ENCODE measurements around the gene CDK16. TPM values are rescaled to one million over a fixed set of nuclear protein-coding genes. Genes with fewer than 3 reads are reported as not detected.

Gene CDK16
- total and polyA plus RNA-seq, 8 donors = 31.2 to 156 (median 47.4) TPM

DNA sequence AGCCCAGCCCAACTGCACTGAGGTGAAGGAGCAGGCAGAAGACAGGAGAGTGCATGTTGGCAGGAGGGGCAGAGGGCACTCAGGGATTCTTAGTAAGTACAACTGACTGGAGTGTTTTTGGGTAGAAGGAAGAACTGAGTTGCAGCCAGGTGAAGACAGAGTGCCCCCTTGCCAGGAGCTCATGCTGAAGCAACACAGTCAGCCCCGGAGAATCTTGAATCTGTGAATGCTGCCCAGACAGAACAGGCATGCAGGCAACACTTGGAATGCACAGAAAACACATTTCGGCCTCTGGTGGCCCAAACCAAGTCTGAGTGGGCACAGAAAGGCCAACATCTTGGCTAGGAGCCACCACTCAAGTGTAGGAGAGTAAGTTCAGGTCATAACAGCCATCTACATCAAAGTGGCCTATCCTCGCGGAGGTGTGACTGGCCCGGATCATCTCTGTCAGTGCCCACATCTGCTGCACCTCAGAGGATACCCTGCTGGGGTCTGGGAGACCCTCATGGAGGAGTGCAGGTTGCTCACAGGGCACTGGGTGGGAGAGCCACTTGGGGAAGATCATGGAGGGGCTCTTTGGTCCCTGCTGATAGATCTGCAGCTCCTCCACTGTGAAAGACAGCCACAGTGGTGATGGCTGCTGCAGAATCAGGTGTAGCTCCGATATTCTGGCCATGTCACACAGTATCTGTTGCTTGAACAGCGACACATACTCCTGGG, 54.7 kb downstream of the CDK16 start:
- intact Hi-C loops (cut with DNase I; ENCODE audit: low total_unique reads) = no loop called here

DNA sequence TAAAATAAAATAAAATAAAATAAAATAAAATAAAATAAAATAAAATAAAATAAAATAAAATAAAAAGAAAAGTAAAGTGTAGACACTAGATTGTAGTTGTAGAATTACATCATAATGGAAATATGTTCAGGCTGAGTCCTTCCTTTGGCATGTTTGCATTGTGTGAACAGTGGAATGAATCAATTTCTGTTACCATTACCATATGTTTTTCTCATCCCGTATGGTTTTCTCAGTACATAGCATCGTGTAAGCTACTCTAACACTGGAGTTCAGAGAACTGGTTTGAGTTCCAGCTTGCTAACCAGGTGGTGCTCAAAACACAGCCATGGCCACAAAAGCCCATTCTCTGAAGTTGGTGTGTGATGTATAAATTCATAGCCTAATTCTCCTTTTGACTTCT, 60.2 kb downstream of the CDK16 start:
- no peak overlapping the region for H3K4me3 ChIP-seq
- H3K27ac ChIP-seq = no peak overlapping the region
- peaks cover 0 to 15% (median 0%) of the 10 kb centered on the region in 3 donors for H3K27me3 ChIP-seq
- no peaks in the 10 kb centered on the region for H3K4me1 ChIP-seq
- H3K36me3 ChIP-seq = no peaks in the 10 kb centered on the region
- DNase-seq = peak in 1 of 2 donors; percentile 14
- H3K9me3 ChIP-seq = no peaks in the 10 kb centered on the region
- TF ChIP-seq, protein P1, sequence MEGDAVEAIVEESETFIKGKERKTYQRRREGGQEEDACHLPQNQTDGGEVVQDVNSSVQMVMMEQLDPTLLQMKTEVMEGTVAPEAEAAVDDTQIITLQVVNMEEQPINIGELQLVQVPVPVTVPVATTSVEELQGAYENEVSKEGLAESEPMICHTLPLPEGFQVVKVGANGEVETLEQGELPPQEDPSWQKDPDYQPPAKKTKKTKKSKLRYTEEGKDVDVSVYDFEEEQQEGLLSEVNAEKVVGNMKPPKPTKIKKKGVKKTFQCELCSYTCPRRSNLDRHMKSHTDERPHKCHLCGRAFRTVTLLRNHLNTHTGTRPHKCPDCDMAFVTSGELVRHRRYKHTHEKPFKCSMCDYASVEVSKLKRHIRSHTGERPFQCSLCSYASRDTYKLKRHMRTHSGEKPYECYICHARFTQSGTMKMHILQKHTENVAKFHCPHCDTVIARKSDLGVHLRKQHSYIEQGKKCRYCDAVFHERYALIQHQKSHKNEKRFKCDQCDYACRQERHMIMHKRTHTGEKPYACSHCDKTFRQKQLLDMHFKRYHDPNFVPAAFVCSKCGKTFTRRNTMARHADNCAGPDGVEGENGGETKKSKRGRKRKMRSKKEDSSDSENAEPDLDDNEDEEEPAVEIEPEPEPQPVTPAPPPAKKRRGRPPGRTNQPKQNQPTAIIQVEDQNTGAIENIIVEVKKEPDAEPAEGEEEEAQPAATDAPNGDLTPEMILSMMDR (IDR thresholded peaks at IDR 0.05) = no peak
- no peak for TF ChIP-seq POLR2AphosphoS5 (IDR thresholded peaks at IDR 0.05)
- no peak for TF ChIP-seq EP300 (IDR thresholded peaks at IDR 0.05)
- TF ChIP-seq POLR2A (IDR thresholded peaks at IDR 0.05) = no peak
- 46 to 65% (median 56%) methylated on average over 2 of the region's 2 CpGs for WGBS, 5 donors
- intact Hi-C loops (cut with DNase I; ENCODE audit: low total_unique reads) = no loop called here

More for the DNA sequence above, 54.7 kb downstream of the CDK16 start:
- peaks cover 0 to 5% (median 0%) of the 10 kb centered on the region in 3 donors for H3K27me3 ChIP-seq
- no peaks in the 10 kb centered on the region for H3K9me3 ChIP-seq
- no peak overlapping the region for H3K27ac ChIP-seq
- TF ChIP-seq, protein P1 (IDR thresholded peaks at IDR 0.05) = no peak
- no peak for TF ChIP-seq EP300 (IDR thresholded peaks at IDR 0.05)
- TF ChIP-seq POLR2A (IDR thresholded peaks at IDR 0.05) = no peak
- no peak for TF ChIP-seq POLR2AphosphoS5 (IDR thresholded peaks at IDR 0.05)
- DNase-seq = no peak
- 71 to 82% (median 75%) methylated on average over 2 to 7 of the region's 7 CpGs for WGBS, 5 donors
- H3K36me3 ChIP-seq = no peaks in the 10 kb centered on the region
- no peak overlapping the region for H3K4me3 ChIP-seq
- H3K4me1 ChIP-seq = no peaks in the 10 kb centered on the region

Other genes with a start within 250 kb of the CDK16 start
- gene RGN, start 140.2 kb upstream of the CDK16 start, total RNA-seq = 10 to 100 TPM in 1 of 5 donors, 1 to 10 TPM in 3, not detected in 1; 1.3 to 15.1 (median 2.9) TPM
- 10 to 100 TPM in 2 of 3 donors, 1 to 10 TPM in 1; 6.8 to 12.5 (median 11.0) TPM for gene RGN, start 140.2 kb upstream of the CDK16 start, polyA plus RNA-seq
- 100 to 1,000 TPM in 3 of 5 donors, 10 to 100 TPM in 2; 45.3 to 408 (median 196) TPM for gene NDUFB11, start 74.0 kb upstream of the CDK16 start, total RNA-seq
- gene NDUFB11, start 74.0 kb upstream of the CDK16 start, polyA plus RNA-seq = 10 to 100 TPM; 86.0 to 97.7 (median 90.8) TPM
- 10 to 100 TPM in 4 of 5 donors, 1 to 10 TPM in 1; 1.8 to 51.3 (median 26.8) TPM for gene RBM10, start 73.5 kb upstream of the CDK16 start, total RNA-seq
- gene RBM10, start 73.5 kb upstream of the CDK16 start, polyA plus RNA-seq = 10 to 100 TPM; 21.2 to 28.4 (median 22.9) TPM
- 100 to 1,000 TPM in 3 of 5 donors, 10 to 100 TPM in 2; 66.8 to 278 (median 115) TPM for gene UBA1, start 24.9 kb upstream of the CDK16 start, total RNA-seq
- 10 to 100 TPM; 59.3 to 81.4 (median 63.4) TPM for gene UBA1, start 24.9 kb upstream of the CDK16 start, polyA plus RNA-seq
- gene USP11, start 14.3 kb downstream of the CDK16 start, total RNA-seq = 10 to 100 TPM in 4 of 5 donors, 1 to 10 TPM in 1; 6.4 to 52.3 (median 23.8) TPM
- gene USP11, start 14.3 kb downstream of the CDK16 start, polyA plus RNA-seq = 10 to 100 TPM; 13.9 to 20.6 (median 14.4) TPM
- gene ZNF157, start 151.9 kb downstream of the CDK16 start, total RNA-seq = under 1 TPM in 1 of 5 donors, not detected in 4; 0.18 TPM
- gene ZNF157, start 151.9 kb downstream of the CDK16 start, polyA plus RNA-seq = under 1 TPM in 1 of 3 donors, not detected in 2; 0.15 TPM

Data from stomach (tissue), 9 donors.